Testis (tissue), 3 donors: Measurements from ENCODE around the gene ANKH. TPM values are rescaled to one million over a fixed set of nuclear protein-coding genes. Genes with fewer than 3 reads are reported as not detected.

ENCODE experiments used
- DNase-seq: peaks from one replicate; pipeline ENCODE4 v3.0.0-alpha.2; 2019
- H3K27ac ChIP-seq, 2 donors: fragments of 200-600 bp; sonication (generic); one replicate each; pipeline ENCODE4 v1.5.1; 2019
- H3K27me3 ChIP-seq: fragments of 200-600 bp; sonication (generic); one replicate; pipeline ENCODE4 v1.5.1; 2019
- H3K36me3 ChIP-seq: fragments of 200-600 bp; sonication (generic); one replicate; pipeline ENCODE4 v1.5.1; 2017; ENCODE audit warnings: low read depth; ENCODE audit errors: missing control alignments
- H3K4me1 ChIP-seq: fragments of 200-600 bp; sonication (generic); one replicate; pipeline ENCODE4 v1.5.1; 2019
- H3K4me3 ChIP-seq, 2 donors: fragments of 200-600 bp; sonication (generic); one replicate each; pipeline ENCODE4 v1.5.1; 2017 to 2019
- H3K9me3 ChIP-seq: fragments of 200-600 bp; sonication (generic); one replicate; pipeline ENCODE4 v1.5.1; 2017
- POLR2A ChIP-seq: fragments of 450-650 bp; IDR thresholded peaks from one replicate; pipeline ENCODE4 v1.6.1; 2017; ENCODE audit warnings: antibody characterized with exemption, mild to moderate bottlenecking, moderate library complexity
- WGBS, 2 donors: methylation state at CpG; one replicate each; pipeline ENCODE4 v1.1.5; 2018; 5-methylcytosine and 5-hydroxymethylcytosine counted together
- intact Hi-C: fragments of 100-400 bp; cut with DNase I; formaldehyde crosslinking; loops from one replicate; pipeline ENCODE4 v1.15.1; 2023; ENCODE audit warnings: low total_unique reads
- polyA plus RNA-seq: library from polyadenylated mRNA; stranded (reverse); fragments of 350-450 nt; fragmentation: Illumina TruSeq; extraction: RNeasy Lipid Tissue Mini Kit (QIAGEN cat#74804); gene quantifications from one replicate; pipeline ENCODE4 v1.2.3, GENCODE V29; 2014; ENCODE audit warnings: low read depth, low replicate concordance; ENCODE audit not compliant: insufficient read depth
- total RNA-seq, 2 donors: library from RNA; depleted of rRNA; stranded (reverse); fragments of >200 nt; gene quantifications; one replicate each; pipeline ENCODE4 v1.2.3, GENCODE V29; 2016
- TF ChIP-seq, protein P1 (sequence below), 3 experiments: fragments of 450-650 bp in 2 of 3; fragments of 200-600 bp in 1 of 3; sonication (generic) in 1 of 3; IDR thresholded peaks; one replicate each; pipeline ENCODE4 v1.5.1; 2016 to 2019; ENCODE audit warnings: antibody characterized with exemption in 3 of 3, mild to moderate bottlenecking in 2 of 3, moderate library complexity in 1 of 3

The ANKH gene
- total and polyA plus RNA-seq, 3 donors from 2014 or later = 14.3 to 16.2 (median 15.8) TPM

DNA sequence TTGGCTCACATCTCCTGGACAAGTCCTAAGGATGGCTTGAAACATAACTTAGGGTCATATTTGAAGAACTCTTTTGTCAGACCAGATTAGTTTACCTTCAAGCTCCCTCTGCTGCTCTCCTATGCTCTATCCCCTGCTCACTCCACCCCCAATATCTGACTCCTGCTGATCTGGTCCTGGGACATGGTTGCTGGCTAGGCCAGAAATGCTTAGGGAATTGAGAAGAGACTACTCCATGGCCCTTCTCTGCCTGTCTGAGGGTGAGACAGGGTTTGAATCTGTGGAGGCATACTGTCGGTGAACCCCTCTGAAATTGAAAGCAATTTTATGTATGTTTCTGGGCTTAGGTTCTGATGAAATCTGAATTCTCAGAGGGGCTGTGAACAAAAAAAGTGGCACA, 203.8 kb downstream of the ANKH start:
- intact Hi-C loops = no loop called here
- Histone ChIP-seq H3K4me3 (no peak overlapping the region), H3K9me3 (no peaks in the 10 kb centered on the region), H3K36me3 (no peaks in the 10 kb centered on the region), H3K4me1 (peaks cover 16% of the 10 kb centered on the region), H3K27me3 (no peaks in the 10 kb centered on the region), H3K27ac (no peak overlapping the region)
- 89 to 100% methylated on average over 1 of the region's 1 CpG for WGBS, 2 donors
- no peak for DNase-seq
- TF ChIP-seq, protein P1, sequence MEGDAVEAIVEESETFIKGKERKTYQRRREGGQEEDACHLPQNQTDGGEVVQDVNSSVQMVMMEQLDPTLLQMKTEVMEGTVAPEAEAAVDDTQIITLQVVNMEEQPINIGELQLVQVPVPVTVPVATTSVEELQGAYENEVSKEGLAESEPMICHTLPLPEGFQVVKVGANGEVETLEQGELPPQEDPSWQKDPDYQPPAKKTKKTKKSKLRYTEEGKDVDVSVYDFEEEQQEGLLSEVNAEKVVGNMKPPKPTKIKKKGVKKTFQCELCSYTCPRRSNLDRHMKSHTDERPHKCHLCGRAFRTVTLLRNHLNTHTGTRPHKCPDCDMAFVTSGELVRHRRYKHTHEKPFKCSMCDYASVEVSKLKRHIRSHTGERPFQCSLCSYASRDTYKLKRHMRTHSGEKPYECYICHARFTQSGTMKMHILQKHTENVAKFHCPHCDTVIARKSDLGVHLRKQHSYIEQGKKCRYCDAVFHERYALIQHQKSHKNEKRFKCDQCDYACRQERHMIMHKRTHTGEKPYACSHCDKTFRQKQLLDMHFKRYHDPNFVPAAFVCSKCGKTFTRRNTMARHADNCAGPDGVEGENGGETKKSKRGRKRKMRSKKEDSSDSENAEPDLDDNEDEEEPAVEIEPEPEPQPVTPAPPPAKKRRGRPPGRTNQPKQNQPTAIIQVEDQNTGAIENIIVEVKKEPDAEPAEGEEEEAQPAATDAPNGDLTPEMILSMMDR (IDR thresholded peaks at IDR 0.05) = no peak
- no peak for TF ChIP-seq POLR2A

DNA sequence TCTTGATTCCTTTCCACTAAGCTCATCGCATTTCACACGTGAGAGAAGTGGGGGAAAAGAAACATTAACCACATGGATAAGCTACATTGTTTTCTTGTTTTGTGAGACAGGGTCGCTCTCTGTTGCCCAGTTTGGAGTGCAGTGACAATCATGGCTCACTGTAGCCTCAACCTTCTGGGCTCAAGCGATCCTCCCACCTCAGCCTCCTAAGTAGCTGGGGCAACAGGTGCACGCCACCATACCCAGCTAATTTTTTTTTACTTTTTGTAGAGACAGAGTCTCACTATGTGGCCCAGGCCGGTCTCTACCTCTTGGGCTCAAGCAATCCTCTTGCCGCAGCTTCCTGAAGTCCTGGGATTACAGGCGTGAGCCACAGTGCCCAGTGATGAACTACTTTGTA, 204.3 kb downstream of the ANKH start:
- no peaks in the 10 kb centered on the region for H3K36me3 ChIP-seq
- peaks cover 16% of the 10 kb centered on the region for H3K4me1 ChIP-seq
- intact Hi-C loops = no loop called here
- 73 to 82% methylated on average over 8 of the region's 8 CpGs for WGBS, 2 donors
- H3K27ac ChIP-seq = no peak overlapping the region
- H3K4me3 ChIP-seq = no peak overlapping the region
- H3K27me3 ChIP-seq = no peaks in the 10 kb centered on the region
- no peaks in the 10 kb centered on the region for H3K9me3 ChIP-seq
- DNase-seq = no peak
- no peak for TF ChIP-seq POLR2A
- TF ChIP-seq, protein P1 (IDR thresholded peaks at IDR 0.05) = no peak

DNA sequence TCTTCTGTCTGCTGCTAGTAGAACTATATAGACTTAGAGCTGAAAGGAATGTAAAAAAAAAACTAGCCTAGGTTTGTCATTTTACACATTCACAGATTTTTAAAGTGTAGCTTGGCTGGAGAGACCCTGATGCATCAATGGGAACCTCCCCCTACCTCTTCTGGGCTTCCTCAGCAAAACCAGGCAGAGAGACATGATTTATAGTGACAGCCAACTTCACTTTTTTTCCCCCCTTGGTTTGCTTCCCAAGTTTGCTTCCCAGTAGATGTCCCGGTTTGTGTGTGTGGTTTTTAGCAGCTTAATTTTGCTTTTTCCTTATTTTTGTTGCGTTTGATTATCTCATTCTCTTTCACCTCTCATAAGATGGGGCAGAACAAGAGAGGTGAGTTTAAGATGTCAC, 205.2 kb downstream of the ANKH start:
- H3K36me3 ChIP-seq = no peaks in the 10 kb centered on the region
- no peak for DNase-seq
- H3K27ac ChIP-seq = no peak overlapping the region
- intact Hi-C loops = no loop called here
- H3K4me3 ChIP-seq = no peak overlapping the region
- H3K27me3 ChIP-seq = no peaks in the 10 kb centered on the region
- H3K4me1 ChIP-seq = peaks cover 16% of the 10 kb centered on the region
- whole genome bisulfite sequencing, 2 donors = 39 to 63% methylated on average over 2 of the region's 2 CpGs
- TF ChIP-seq POLR2A = no peak
- TF ChIP-seq, protein P1 (IDR thresholded peaks at IDR 0.05) = no peak
- H3K9me3 ChIP-seq = no peaks in the 10 kb centered on the region

DNA sequence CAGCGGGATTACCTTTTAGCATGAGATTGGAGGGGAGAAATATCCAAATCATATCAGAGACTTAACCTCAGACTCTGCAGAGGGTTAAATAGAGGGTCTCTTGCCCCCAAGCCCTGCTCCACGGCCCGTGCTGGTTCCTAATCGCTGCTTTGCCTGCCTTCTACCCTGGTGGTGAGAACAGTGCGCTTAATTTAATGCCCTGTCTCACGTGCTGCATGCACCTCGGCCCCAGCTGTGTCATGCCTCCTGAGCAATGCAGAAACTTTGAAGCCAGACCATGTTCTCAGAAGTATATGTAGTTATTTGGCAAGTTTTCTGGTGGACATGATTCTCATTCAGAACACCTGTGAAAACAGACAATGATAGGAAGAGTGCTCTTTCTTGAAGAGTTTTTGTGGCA, 205.6 kb downstream of the ANKH start:
- intact Hi-C loops = no loop called here
- H3K9me3 ChIP-seq = no peaks in the 10 kb centered on the region
- DNase-seq = no peak
- WGBS, 2 donors = 21 to 33% methylated on average over 7 of the region's 7 CpGs
- peak overlapping the region in 1 of 2 donors; percentile 78 for H3K4me3 ChIP-seq
- no peak for TF ChIP-seq POLR2A
- TF ChIP-seq, protein P1 (IDR thresholded peaks at IDR 0.05) = no peak
- no peaks in the 10 kb centered on the region for H3K27me3 ChIP-seq
- peaks cover 16% of the 10 kb centered on the region for H3K4me1 ChIP-seq
- no peaks in the 10 kb centered on the region for H3K36me3 ChIP-seq
- H3K27ac ChIP-seq = no peak overlapping the region

DNA sequence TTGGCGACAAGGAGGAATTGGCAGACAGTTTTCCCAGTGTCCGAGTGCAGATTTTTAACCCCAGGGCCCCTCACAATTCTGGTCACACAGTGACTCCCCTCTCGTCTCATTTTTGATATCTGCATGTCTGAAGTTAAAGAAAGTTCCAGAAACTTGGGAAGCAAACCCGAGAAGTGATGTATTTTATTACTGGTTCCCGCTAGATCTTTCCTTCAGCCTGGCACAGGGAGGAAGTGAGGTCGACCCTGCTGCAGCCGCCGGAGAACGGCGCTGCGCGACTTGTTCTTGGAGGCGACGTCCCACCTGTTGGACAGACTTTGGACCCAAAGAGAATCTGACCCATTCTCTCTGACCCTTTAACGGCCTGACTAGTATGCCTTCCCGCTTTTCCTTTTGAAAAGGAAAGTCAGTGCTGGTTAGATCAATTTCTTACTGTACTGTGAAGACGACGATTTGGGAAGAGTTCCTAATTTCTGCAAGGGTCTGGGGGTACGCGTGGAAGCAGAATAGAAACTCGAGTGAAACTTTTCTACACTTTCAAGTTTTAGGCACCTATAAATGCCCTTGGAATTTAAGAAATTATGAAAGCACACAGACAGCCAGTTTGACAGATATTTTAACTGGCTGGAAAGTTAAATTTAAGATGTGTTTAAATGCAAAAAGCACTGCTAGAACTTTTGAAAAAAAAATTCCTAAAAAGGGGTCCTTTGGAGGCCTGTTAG, 206.3 kb downstream of the ANKH start:
- peak overlapping the region; percentile 68 to 84 for H3K27ac ChIP-seq
- H3K4me3 ChIP-seq = peak overlapping the region; percentile 73 to 78
- H3K4me1 ChIP-seq = peaks cover 16% of the 10 kb centered on the region
- H3K9me3 ChIP-seq = no peaks in the 10 kb centered on the region
- DNase-seq = peak; percentile 61
- WGBS, 2 donors = 1% methylated on average over 21 of the region's 21 CpGs
- TF ChIP-seq, protein P1 (IDR thresholded peaks at IDR 0.05) = no peak
- no peak for TF ChIP-seq POLR2A
- H3K27me3 ChIP-seq = no peaks in the 10 kb centered on the region
- intact Hi-C loops = no loop called here
- no peaks in the 10 kb centered on the region for H3K36me3 ChIP-seq
